Measurements from ENCODE around the gene PIK3AP1. TPM values are rescaled to one million over a fixed set of nuclear protein-coding genes. Genes with fewer than 3 reads are reported as not detected.

Gene PIK3AP1
- total RNA-seq, result not detected in 2 replicates

GRCh38 chr10:96720422-96721206 lies at the start of gene PIK3AP1:
TSS of gene PIK3AP1 (minus strand) at chr10:96720514. CDS start at chr10:96720394, 120 bp downstream.

GRCh38 chr10:96586419-96587263 lies 133.7 kb downstream of the PIK3AP1 start, which contains the start of gene TM9SF3:
TSS of gene TM9SF3 (minus strand) at chr10:96587012. CDS start at chr10:96586835, 177 bp downstream.

Small RNA genes lying within 50 kb of the gene (small RNA-seq; reads per million reads assigned to genes)
- gene RNA5SP324, result not detected
- not detected for gene RNU6-1274P

Other genes with a start within 250 kb of the PIK3AP1 start
- gene TLL2, start 206.6 kb downstream of the PIK3AP1 start, total RNA-seq, result under 0.01 TPM in 1 of 2 replicates, not detected in the other
- 71.7 and 87.8 TPM in 2 replicates for gene TM9SF3, start 133.5 kb downstream of the PIK3AP1 start, total RNA-seq
- 26.2 and 51.4 TPM in 2 replicates for gene LCOR, start 111.8 kb upstream of the PIK3AP1 start, total RNA-seq